Raji (cell line): Measurements from ENCODE around the gene XAB2.

ENCODE experiments used
- POLR2A ChIP-seq: IDR thresholded peaks from 2 replicates; pipeline ENCODE4 v1.6.1; 2011; ENCODE audit warnings: low read depth, low read length, control low read depth; ENCODE audit not compliant: insufficient read depth

Gene XAB2

DNA sequence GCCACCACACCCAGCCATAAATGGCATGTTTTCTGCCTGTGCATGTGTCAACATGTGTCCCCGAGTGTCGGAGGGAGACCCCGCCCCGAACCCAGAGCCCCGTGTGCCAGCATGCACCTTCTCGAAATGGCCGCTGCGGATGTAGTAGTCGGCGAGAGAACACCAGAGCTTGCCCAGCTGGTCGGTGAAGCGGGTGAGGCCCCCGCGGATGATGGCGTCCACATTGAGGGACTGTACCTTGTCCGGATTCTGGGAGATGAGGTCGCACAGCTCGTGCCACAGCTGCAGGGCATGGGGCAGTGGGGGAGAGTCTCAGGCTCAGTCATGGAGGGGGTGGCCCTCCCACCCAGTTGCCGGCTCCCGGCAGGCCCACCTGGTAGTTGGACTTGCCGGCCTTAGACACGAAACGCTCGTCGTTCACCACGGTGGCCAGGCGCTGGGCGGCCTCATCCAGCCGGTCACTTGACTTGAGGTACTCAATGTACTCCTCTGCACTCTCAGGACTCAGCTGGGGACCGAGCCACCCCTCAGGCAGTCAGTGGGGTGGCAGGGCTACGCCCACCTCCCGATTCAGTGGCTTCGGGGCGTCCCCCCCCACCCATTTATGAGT lies 3.5 kb downstream of the XAB2 start:
- TF ChIP-seq POLR2A = no peak

DNA sequence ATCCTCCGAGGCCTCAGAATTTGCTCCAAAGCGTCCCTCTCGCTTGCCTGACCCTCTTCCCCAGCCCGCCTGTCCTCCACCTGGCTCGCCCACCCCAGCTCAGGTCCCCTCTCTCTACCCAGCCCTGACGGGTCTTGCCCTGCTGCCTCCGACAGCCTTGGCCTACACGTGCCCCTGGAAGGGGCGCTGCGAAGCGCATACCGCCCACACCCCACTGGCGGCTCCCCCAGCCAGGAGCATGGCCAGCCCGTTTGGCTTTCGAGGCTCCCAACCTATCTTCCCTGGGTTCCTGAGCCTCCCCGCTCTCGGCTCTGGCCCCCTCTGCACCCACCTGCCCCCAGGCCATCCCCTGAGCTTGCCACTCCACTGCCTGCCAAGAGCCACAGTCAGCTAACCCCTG lies 4.5 kb downstream of the XAB2 start:
- TF ChIP-seq POLR2A = no peak

DNA sequence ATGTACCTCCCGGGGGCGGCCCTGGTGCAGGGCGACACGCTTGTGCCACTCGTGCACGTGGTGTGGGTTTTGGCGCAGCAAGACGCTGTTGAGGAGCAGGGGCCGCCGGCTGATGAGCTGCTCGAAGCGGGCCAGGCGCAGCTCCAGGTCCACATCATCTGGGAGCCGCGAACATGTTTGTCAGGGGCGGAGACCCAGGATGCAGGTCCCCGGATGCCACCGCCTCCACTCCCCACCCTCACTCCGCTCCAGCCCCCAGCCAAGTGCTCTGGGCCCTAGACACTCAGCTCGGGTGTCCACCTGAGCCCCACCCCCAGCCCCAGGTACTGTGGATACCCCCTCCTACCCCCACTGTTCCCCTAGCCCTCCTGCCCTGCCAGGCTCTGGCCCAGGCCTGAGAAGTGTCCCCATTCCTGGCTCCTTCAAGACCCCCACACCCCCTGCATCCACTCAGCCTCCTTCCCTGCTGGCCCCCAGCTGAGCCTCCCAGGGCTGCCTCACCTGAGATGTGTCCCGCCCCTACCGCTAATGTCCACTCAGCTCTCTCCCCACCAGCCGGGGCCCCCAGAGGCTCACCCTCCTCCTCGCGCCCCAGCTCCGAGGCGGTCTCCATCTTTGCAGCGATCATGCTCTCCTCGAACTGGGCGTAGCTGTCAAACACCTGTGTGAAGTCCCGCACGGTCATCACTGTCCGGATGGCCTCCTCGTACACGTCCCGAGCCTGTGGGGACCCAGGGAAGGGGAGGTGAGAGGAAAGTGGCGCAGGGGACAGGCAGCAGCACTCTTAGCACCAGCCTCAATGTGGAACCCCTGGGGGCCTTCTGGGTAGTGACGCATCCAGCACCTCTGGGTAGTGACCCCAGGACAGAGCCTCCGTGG lies 5.4 kb downstream of the XAB2 start:
- TF ChIP-seq POLR2A = no peak

DNA sequence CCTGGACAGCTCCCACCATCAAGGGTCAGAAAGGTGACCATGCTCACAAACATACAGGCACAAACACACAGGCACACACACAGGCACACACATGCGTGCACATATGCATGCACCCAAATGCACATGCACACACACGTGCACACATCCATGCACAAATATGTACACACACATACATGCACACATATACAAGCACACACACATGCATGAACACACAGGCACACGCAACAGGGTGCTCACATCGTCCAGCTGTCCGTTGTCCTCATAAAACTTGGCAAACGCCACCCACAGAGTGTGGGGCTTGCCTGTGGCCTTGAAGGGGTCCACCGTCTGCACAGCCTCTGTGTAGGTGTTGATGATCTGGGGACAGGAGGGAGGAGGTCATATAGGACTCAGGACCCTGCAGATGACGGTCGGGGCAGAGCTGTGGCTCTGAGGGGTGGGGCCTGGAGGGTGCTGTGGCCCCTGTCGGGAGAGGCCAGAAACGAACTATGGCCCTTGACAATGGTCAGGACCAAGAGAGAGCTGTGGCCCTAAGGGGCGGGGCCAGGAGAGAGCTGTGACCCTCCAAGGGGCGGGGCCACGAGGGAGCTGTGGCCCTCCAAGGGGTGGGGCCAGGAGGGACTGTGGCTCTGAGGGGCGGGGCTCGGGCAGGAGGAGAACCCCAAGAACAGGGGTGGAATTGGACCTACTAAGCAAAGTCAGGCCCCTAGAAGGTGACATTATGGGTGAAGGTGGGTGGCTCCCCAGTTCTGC lies 6.2 kb downstream of the XAB2 start:
- no peak for TF ChIP-seq POLR2A

DNA sequence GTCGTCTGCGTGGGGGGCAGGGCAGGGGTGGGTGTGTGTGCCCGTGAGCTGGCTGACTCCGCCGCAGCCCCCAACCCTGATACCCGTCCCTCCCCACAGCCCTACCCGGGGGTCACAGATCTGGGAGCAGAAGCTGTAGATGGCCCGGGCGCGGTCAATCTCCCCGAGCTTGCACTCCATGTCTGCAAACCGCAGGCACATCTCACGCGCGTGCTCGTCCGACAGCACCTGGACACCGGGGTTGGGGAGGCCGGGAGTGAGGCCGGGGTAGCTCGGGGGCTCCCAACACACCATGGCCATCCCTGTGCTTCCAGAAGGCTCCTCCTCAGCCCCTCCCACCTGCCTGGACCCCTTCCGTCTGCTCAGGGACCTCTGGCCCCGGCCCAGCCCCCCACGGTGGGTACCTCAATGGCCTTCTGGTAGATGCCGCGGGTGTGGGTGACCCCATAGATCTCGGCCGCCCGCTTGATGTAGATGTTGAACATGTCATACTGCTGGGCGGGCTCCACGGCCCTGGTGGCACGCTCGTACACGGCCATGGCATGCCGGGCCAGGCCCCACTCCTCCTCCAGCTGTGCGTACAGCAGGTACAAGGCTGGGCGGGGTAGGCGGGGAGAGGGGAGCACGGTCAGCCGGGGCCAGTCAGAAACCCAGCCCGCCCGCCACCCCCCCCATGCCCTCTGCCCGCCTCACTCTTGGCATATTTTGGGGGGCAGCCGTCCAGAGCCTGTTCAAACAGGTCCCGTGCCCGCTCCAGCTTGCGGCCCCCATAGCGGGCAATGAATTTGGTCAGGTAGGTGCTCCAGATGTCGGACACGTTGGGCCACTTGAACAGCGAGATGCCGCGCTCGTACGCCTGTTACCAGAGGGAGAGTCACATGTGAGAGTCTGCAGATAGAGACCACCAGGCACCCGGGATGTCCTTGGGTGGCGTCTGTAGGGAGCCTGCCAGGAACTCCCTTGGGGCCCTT lies 8.6 kb downstream of the XAB2 start:
- no peak for TF ChIP-seq POLR2A

DNA sequence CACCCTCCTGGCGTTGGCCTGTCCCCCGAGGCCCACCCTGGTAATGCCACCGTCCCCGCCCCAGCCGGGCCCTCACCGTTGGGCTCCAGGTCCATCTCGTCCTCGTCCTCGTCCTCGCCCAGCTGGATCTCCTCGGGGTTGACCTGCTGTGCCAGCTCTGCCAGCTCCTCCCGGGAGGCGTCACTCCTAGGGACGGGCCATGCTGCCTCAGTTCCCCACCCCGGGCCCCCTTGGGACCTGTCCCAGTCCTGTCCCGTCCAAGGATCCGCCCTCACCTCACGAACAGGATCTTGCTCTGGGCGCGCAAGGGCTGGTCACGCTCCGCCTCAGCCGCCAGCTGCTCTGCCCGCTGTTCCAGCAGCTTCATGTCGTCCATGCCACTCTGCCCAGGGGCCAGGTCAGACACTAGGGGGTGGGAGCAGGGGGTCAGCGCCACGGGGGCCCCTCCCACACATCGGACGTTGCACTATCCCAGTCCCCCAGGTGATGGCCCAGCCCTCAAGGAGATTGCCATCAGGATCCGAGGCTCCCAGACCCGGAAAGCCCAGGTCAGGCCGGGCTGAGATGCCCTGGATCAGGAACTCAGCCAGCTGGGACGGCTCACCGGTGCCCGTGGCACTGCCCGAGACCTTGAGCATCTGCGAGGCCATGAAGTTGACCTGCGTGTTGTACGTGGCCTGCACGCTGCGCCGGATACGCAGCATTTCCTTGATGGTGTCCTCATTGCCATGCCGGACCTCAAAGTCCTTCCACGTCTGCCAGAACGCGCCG lies 9.5 kb downstream of the XAB2 start:
- TF ChIP-seq POLR2A = no peak

DNA sequence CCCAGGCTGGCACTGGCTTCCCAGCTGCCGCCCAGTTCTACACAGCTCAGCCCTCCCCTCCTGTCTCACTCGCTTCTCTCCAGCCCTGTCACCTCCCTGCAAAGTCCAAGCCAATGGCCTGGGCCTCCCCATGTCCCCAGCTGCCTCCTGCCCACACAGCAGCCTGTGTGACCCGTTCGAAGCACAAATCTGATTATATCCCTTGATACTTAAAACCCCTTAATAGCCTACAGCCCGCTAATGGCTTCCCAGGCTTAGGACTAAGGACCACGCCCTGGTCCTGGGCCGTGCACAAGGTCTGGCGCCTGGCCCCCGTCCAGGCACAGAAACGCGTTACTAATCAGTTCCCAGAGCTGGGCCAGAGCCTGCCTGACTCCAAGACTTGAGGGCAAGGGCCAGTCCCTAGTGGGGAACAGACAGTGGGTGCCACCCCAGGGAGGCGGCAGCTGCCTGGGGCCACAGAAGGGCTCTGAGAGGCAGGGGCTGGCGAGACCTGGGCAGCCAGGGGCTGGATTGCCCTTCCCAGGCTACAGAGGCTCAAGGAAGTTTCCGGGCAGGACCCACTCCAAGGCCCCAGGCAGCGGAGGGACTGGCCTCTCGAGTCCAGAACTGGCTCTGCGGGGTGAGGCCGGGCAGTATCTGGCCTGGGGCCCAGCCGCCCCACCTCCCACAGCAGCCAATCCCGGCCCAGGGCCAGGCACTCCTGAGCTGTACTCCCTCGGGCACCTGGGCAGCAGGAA lies 10.4 kb downstream of the XAB2 start:
- no peak for TF ChIP-seq POLR2A

DNA sequence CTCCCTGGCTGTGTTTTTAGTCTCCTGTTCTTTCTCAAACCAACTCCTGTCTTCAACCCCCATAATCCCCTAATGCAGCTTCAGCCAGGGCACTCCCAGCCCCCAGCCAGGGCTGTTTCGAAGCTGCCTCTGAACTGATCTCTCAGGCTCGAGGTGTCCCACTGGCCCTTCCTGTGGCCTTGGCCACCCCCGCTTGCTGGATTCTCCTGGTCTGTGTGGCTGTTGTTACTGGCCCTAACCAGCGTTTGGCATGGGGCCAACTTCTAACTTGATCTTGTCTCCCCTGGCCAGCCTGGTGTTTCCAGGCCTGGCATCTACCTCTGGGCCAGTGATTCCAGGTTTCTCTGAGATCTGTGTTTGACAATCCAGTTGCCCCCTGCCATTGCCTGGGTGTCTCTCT lies 11.0 kb downstream of the XAB2 start:
- no peak for TF ChIP-seq POLR2A

DNA sequence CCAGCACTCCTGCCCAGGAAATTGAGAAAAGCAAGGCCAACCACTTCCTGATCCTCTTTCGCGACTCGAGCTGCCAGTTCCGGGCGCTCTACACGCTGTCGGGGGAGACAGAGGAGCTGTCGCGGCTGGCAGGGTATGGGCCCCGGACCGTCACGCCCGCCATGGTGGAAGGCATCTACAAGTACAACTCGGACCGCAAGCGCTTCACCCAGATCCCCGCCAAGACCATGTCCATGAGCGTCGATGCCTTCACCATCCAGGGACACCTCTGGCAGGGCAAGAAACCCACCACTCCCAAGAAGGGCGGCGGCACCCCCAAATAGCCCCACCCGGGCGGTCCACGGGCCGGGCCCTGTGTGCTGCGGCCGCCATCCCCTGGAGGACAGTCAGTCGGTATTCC lies 11.6 kb downstream of the XAB2 start:
- TF ChIP-seq POLR2A = no peak

DNA sequence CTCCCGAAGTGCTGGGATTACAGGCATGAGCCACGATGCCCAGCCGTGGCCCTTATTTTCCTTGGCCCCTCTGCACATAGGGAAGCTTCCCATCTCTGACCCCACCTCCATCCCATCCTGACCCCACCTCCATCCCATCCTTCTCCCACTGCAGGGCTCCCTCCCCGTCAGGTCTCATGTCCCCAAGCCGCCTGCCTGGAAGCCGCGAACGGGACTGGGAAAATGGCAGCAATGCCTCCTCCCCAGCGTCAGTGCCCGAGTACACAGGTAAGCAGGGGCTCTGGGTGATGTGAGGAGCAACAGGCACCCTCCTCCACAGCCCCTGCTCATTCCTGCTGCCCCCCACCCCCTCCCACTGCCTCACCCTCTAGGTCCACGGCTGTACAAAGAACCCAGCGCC lies 12.2 kb downstream of the XAB2 start:
- no peak for TF ChIP-seq POLR2A

DNA sequence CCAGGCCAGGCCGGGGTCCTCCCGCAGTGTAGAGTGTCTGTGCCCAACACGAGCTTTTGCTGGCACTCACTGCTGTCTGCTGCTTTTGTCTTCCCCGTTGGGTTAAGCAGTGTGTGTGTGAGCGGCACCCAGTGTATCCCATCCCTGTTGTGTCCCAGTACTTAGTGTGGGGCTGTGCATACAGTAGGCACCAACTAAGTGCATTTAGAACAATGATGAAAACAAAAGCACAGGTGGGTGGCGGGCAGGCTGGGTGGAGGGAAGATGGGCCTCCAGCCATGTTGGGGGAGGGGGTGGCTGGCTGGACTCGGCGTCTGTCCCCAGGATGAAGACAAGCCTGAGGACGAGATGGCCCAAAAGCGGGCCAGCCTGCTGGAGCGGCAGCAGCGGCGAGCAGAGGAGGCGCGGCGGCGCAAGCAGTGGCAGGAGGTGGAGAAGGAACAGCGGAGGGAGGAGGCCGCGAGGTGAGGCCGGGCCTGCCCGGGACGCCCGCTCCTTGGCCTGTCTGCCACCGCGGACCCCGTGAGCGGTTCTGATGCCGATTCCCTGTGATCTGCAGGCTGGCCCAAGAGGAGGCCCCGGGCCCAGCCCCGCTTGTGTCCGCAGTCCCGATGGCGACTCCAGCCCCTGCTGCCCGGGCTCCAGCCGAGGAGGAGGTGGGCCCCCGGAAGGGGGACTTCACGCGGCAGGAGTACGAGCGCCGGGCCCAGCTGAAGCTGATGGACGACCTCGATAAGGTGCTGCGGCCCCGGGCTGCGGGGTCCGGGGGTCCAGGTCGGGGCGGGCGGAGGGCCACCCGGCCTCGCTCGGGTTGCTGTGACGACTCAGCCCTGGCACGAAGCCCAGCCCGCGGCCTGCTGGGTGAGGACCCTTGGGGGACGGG lies 14.2 kb downstream of the XAB2 start:
- TF ChIP-seq POLR2A = no peak
